ENCODE measurements around the gene BDKRB1. TPM values are rescaled to one million over a fixed set of nuclear protein-coding genes. Genes with fewer than 3 reads are reported as not detected.

Gene BDKRB1
- total and polyA plus RNA-seq, 10 of the 15 experiments (the other 5 are each of a cell fraction or from before 2014, with no cell fraction given) = 0.21 TPM; not detected in 9

DNA sequence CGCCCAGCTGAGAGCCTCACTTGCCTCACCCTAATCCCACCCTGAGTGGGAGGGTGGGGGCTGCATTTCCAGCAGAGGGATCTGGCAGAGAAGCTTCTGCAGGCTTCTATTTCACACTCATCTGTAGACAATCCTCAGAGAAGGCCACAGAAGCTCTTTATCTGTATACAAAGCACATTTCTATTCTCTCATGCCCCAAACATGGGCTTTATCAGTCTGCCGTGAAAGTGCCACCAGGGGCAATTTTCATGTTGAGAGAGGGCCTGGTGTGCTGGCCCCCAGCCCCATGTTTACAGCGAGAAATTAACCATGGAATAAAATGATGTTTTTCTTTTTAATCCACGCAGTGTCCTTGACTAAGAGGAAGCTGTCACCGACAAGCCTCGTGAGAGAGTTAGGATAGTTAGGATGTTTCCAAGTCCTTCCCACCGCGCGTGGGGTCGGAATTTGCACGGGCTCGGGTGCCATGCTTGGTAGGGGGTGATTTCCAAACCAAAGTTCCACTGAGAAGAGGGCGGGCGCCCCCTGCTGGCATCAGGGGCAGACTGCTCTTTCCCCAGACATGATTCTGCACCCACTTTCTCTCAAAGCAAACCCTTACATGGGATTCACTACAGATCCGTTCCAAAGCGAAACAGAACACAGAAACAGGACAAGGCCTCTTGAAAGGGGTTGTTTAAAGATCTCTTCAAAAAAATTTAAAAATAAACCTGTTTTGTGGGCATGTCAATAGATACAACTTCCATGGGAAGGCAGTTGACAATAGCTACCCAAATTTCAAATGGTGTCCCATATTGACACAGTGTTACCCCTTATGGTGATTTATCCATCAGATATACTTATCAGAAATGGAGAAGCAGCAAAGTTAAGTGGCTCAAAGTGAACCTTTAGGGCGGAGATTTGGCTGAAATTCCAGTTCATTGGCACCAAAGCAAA, 19.4 kb downstream of the BDKRB1 start:
- SMC1A ChIA-PET (ENCODE audit: uncharacterized antibody, unreplicated experiment) = interaction anchor here (1.0 to 4.3 kb wide), 6 partner anchors 165 to 277 kb away, joined by 3 to 29 read pairs (median 4); no protein-coding TSS in a partner anchor
- no TSS peak for BruUV-seq (replicated peaks)
- TF ChIP-seq, protein P1, sequence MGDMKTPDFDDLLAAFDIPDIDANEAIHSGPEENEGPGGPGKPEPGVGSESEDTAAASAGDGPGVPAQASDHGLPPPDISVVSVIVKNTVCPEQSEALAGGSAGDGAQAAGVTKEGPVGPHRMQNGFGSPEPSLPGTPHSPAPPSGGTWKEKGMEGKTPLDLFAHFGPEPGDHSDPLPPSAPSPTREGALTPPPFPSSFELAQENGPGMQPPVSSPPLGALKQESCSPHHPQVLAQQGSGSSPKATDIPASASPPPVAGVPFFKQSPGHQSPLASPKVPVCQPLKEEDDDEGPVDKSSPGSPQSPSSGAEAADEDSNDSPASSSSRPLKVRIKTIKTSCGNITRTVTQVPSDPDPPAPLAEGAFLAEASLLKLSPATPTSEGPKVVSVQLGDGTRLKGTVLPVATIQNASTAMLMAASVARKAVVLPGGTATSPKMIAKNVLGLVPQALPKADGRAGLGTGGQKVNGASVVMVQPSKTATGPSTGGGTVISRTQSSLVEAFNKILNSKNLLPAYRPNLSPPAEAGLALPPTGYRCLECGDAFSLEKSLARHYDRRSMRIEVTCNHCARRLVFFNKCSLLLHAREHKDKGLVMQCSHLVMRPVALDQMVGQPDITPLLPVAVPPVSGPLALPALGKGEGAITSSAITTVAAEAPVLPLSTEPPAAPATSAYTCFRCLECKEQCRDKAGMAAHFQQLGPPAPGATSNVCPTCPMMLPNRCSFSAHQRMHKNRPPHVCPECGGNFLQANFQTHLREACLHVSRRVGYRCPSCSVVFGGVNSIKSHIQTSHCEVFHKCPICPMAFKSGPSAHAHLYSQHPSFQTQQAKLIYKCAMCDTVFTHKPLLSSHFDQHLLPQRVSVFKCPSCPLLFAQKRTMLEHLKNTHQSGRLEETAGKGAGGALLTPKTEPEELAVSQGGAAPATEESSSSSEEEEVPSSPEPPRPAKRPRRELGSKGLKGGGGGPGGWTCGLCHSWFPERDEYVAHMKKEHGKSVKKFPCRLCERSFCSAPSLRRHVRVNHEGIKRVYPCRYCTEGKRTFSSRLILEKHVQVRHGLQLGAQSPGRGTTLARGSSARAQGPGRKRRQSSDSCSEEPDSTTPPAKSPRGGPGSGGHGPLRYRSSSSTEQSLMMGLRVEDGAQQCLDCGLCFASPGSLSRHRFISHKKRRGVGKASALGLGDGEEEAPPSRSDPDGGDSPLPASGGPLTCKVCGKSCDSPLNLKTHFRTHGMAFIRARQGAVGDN (IDR thresholded peaks at IDR 0.05) = no peak
- peak; percentile 85 for TF ChIP-seq YY1 (IDR thresholded peaks at IDR 0.05; ENCODE audit: low read depth, low read length)
- peak; percentile 30; the same call in 1 of the 2 replicates for TF ChIP-seq IKZF1 (conservative IDR thresholded peaks at IDR 0.05)
- 0 out of 2 replicates have a peak, but pooled peaks have one; percentile 13 for TF ChIP-seq RUNX3 (IDR thresholded peaks at IDR 0.05; ENCODE audit: low read length)
- TF ChIP-seq, protein P2, sequence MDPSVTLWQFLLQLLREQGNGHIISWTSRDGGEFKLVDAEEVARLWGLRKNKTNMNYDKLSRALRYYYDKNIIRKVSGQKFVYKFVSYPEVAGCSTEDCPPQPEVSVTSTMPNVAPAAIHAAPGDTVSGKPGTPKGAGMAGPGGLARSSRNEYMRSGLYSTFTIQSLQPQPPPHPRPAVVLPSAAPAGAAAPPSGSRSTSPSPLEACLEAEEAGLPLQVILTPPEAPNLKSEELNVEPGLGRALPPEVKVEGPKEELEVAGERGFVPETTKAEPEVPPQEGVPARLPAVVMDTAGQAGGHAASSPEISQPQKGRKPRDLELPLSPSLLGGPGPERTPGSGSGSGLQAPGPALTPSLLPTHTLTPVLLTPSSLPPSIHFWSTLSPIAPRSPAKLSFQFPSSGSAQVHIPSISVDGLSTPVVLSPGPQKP (IDR thresholded peaks at IDR 0.05; ENCODE audit: low read depth, low read length) = 0 out of 2 replicates have a peak, but pooled peaks have one; percentile 16
- peak; percentile 81 for TF ChIP-seq RAD21 (IDR thresholded peaks at IDR 0.05; ENCODE audit: insufficient read depth, low read depth, low read length)
- no peak for TF ChIP-seq RCOR1 (conservative IDR thresholded peaks at IDR 0.05; ENCODE audit: low read depth, low read length)
- no peak for TF ChIP-seq ESRRA (IDR thresholded peaks at IDR 0.05; ENCODE audit: low read length)
- TF ChIP-seq, protein P3, sequence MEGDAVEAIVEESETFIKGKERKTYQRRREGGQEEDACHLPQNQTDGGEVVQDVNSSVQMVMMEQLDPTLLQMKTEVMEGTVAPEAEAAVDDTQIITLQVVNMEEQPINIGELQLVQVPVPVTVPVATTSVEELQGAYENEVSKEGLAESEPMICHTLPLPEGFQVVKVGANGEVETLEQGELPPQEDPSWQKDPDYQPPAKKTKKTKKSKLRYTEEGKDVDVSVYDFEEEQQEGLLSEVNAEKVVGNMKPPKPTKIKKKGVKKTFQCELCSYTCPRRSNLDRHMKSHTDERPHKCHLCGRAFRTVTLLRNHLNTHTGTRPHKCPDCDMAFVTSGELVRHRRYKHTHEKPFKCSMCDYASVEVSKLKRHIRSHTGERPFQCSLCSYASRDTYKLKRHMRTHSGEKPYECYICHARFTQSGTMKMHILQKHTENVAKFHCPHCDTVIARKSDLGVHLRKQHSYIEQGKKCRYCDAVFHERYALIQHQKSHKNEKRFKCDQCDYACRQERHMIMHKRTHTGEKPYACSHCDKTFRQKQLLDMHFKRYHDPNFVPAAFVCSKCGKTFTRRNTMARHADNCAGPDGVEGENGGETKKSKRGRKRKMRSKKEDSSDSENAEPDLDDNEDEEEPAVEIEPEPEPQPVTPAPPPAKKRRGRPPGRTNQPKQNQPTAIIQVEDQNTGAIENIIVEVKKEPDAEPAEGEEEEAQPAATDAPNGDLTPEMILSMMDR (IDR thresholded peaks at IDR 0.05 in 2 of 3, conservative IDR thresholded peaks at IDR 0.05 in 1 of 3; ENCODE audit: control insufficient read depth in 2 of 3, extremely low read depth in 1 of 3, insufficient read depth in 1 of 3, low read depth in 3 of 3, low read length in 3 of 3) = peak; percentile 87 to 95 (median 89)
- peak; percentile 95 for TF ChIP-seq SMC3 (IDR thresholded peaks at IDR 0.05; ENCODE audit: borderline replicate concordance, low read length)
- Histone ChIP-seq H2AFZ (ENCODE audit: control insufficient read depth, low read depth, low read length) (no peak overlapping the region), H3K27me3 (replicated peaks in 1 of 2; ENCODE audit: control insufficient read depth in 2 of 2, insufficient read depth in 2 of 2, low read length in 1 of 2) (no peaks in the 10 kb centered on the region), H3K4me3 (no peak overlapping the region), H3K27ac (ENCODE audit: control insufficient read depth, insufficient read depth) (no peak overlapping the region), H3K4me1 (ENCODE audit: control insufficient read depth, insufficient read depth, low read length) (no peaks in the 10 kb centered on the region), H3K79me2 (ENCODE audit: control insufficient read depth, insufficient read depth, low read length) (no peaks in the 10 kb centered on the region), H3K36me3 (ENCODE audit: control insufficient read depth in 2 of 2, insufficient read depth in 2 of 2, low read length in 1 of 2) (no peaks in the 10 kb centered on the region), H3K9me3 (replicated peaks; ENCODE audit: control insufficient read depth, insufficient read depth, low read length) (no peaks in the 10 kb centered on the region; the same call in 2 of the 3 replicates), H3K4me2 (ENCODE audit: control insufficient read depth, insufficient read depth) (no peak overlapping the region), H4K20me1 (ENCODE audit: control insufficient read depth, insufficient read depth) (no peaks in the 10 kb centered on the region), H3K9ac (ENCODE audit: control insufficient read depth, insufficient read depth, low read length) (no peak overlapping the region)
- CTCF ChIA-PET = interaction anchor here (0.7 to 5.6 kb wide), 16 partner anchors 11 to 277 kb away, joined by 3 to 71 read pairs (median 5); no protein-coding TSS in a partner anchor
- in situ Hi-C loops (cut with MboI) = loop anchor here (5.0 kb wide), 1 partner anchor 178 kb away; no protein-coding TSS in a partner anchor
- FAIRE-seq (peak; percentile 92), ATAC-seq (peak; percentile 86), DNase-seq (ENCODE audit: low read depth, low spot score) (peak; percentile 7)
- POLR2A ChIA-PET = no interaction called here
- WGBS (ENCODE audit: insufficient coverage, insufficient replicate concordance, low lambda C conversion rate, missing lambda C conversion rate) = 15% methylated on average over 17 of the region's 17 CpGs
- intact Hi-C loops (cut with micrococcal nuclease; ENCODE audit: unreplicated experiment) = loop anchor here (1.0 to 5.0 kb wide), 4 partner anchors 175 to 713 kb away; no protein-coding TSS in a partner anchor
- RAD21 ChIA-PET (ENCODE audit: unreplicated experiment) = interaction anchor here (0.6 to 3.0 kb wide), 5 partner anchors 11 to 380 kb away, joined by 3 to 14 read pairs (median 3); no protein-coding TSS in a partner anchor
